ENCODE results near the gene DPP6.

DNA sequence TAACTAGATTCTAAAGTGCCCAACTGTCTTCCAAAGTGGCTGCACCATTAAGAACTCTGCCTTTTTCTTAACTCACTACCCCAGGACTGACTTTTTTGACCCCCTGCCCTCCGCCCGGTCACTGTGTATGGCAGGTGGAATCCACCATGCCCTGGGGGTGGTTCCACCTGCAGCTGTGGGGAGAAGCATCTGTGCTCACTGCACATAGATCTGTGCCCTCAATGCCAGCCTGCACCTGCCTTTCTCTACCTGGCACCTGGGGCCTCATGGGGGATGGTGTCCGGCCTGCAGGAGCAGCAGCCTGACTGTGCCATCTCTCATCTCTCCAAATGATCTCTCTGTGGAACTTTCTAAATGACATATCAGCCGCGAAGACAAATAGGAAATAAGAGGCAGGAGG, 597.2 kb downstream of the DPP6 start:
- TF ChIP-seq FOXA1 (IDR thresholded peaks at IDR 0.05), result no peak
- TF ChIP-seq SUZ12 (IDR thresholded peaks at IDR 0.05), result no peak
- no peak for TF ChIP-seq FOXK2 (IDR thresholded peaks at IDR 0.05)
- no peak for TF ChIP-seq SP1 (IDR thresholded peaks at IDR 0.05)
- TF ChIP-seq, protein P1, sequence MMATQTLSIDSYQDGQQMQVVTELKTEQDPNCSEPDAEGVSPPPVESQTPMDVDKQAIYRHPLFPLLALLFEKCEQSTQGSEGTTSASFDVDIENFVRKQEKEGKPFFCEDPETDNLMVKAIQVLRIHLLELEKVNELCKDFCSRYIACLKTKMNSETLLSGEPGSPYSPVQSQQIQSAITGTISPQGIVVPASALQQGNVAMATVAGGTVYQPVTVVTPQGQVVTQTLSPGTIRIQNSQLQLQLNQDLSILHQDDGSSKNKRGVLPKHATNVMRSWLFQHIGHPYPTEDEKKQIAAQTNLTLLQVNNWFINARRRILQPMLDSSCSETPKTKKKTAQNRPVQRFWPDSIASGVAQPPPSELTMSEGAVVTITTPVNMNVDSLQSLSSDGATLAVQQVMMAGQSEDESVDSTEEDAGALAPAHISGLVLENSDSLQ (IDR thresholded peaks at IDR 0.05), result no peak
- no peak for TF ChIP-seq HDGF (IDR thresholded peaks at IDR 0.05; ENCODE audit: borderline replicate concordance)
- TF ChIP-seq BHLHE40 (IDR thresholded peaks at IDR 0.05; ENCODE audit: borderline replicate concordance), result no peak
- TF ChIP-seq FOXM1 (IDR thresholded peaks at IDR 0.05; ENCODE audit: borderline replicate concordance), result no peak
- TF ChIP-seq ZNF384 (IDR thresholded peaks at IDR 0.05), result no peak
- no peak for TF ChIP-seq TARDBP (IDR thresholded peaks at IDR 0.05)
- no peak for TF ChIP-seq NFRKB (IDR thresholded peaks at IDR 0.05)
- TF ChIP-seq ARNT (IDR thresholded peaks at IDR 0.05), result no peak
- no peak for TF ChIP-seq LEF1 (IDR thresholded peaks at IDR 0.05; ENCODE audit: borderline replicate concordance)

Measured in HEK293T (cell line).